H9 (cell line): Measurements from ENCODE around the gene TOX4. TPM values are rescaled to one million over a fixed set of nuclear protein-coding genes. Genes with fewer than 3 reads are reported as not detected.

Experiments
- DNase-seq: peaks from one replicate; pipeline ENCODE4 v3.0.0-alpha.2; 2017
- H2AFZ ChIP-seq: one replicate; pipeline ENCODE4 v1.6.1; 2013; ENCODE audit warnings: mild to moderate bottlenecking, low read length, control low read depth, moderate library complexity
- H2AK5ac ChIP-seq: 2 replicates; pipeline ENCODE4 v1.6.1; 2013; ENCODE audit warnings: low read length, control low read depth, mixed read lengths; ENCODE audit not compliant: insufficient read length
- H2BK120ac ChIP-seq: one replicate; pipeline ENCODE4 v1.6.1; 2013; ENCODE audit warnings: low read depth, mild to moderate bottlenecking, low read length, control low read depth, inconsistent platforms; ENCODE audit not compliant: poor library complexity, severe bottlenecking
- H2BK12ac ChIP-seq: 2 replicates; pipeline ENCODE4 v1.6.1; 2013; ENCODE audit warnings: low read length, control low read depth, mixed read lengths, low read depth; ENCODE audit not compliant: insufficient read length
- H2BK15ac ChIP-seq: 2 replicates; pipeline ENCODE4 v1.6.1; 2013; ENCODE audit warnings: low read depth, low read length, control low read depth
- H2BK20ac ChIP-seq: one replicate; pipeline ENCODE4 v1.6.1; 2013; ENCODE audit warnings: low read depth, mild to moderate bottlenecking, low read length, control low read depth, inconsistent platforms; ENCODE audit not compliant: poor library complexity, severe bottlenecking
- H2BK5ac ChIP-seq: 2 replicates; pipeline ENCODE4 v1.6.1; 2013; ENCODE audit warnings: low read length, control low read depth, mixed read lengths; ENCODE audit not compliant: insufficient read length
- H3K14ac ChIP-seq: 2 replicates; pipeline ENCODE4 v1.6.1; 2013; ENCODE audit warnings: low read length, control low read depth; ENCODE audit not compliant: insufficient read depth
- H3K18ac ChIP-seq: 2 replicates; pipeline ENCODE4 v1.6.1; 2013; ENCODE audit warnings: low read depth, mild to moderate bottlenecking, mixed read lengths, low read length, control low read depth; ENCODE audit not compliant: insufficient read length
- H3K23ac ChIP-seq: 2 replicates; pipeline ENCODE4 v1.6.1; 2013; ENCODE audit warnings: low read length, control low read depth, mixed read lengths, low read depth; ENCODE audit not compliant: insufficient read length
- H3K23me2 ChIP-seq: 2 replicates; pipeline ENCODE4 v1.6.1; 2013; ENCODE audit warnings: low read depth, mild to moderate bottlenecking, mixed read lengths, low read length, control low read depth; ENCODE audit not compliant: insufficient read length, poor library complexity, severe bottlenecking
- H3K27ac ChIP-seq: 2 replicates; pipeline ENCODE4 v1.5.1; 2013; ENCODE audit warnings: low read length, control low read depth, mixed read lengths, low read depth; ENCODE audit not compliant: insufficient read length
- H3K27me3 ChIP-seq: 2 replicates; pipeline ENCODE4 v1.6.1; 2013; ENCODE audit warnings: low read length, control low read depth, inconsistent platforms; ENCODE audit not compliant: insufficient read depth
- H3K4ac ChIP-seq: 2 replicates; pipeline ENCODE4 v1.6.1; 2013; ENCODE audit warnings: low read depth, mild to moderate bottlenecking, control low read depth, inconsistent platforms, low read length, moderate library complexity
- H3K4me1 ChIP-seq: 2 replicates; pipeline ENCODE4 v1.6.1; 2013; ENCODE audit warnings: low read length, control low read depth, inconsistent platforms; ENCODE audit not compliant: insufficient read depth
- H3K4me2 ChIP-seq: 2 replicates; pipeline ENCODE4 v1.6.1; 2013; ENCODE audit warnings: low read length, control low read depth, mixed read lengths; ENCODE audit not compliant: insufficient read length, insufficient read depth
- H3K56ac ChIP-seq: 2 replicates; pipeline ENCODE4 v1.6.1; 2013; ENCODE audit warnings: low read depth, mild to moderate bottlenecking, mixed read lengths, low read length, control low read depth; ENCODE audit not compliant: insufficient read length
- H3K79me1 ChIP-seq: 2 replicates; pipeline ENCODE4 v1.6.1; 2013; ENCODE audit warnings: low read depth, mild to moderate bottlenecking, moderate library complexity, low read length, control low read depth, inconsistent platforms; ENCODE audit not compliant: insufficient read depth, poor library complexity, severe bottlenecking
- H3K79me2 ChIP-seq: 2 replicates; pipeline ENCODE4 v1.6.1; 2013; ENCODE audit warnings: low read length, control low read depth, inconsistent platforms; ENCODE audit not compliant: insufficient read depth
- H3K9ac ChIP-seq: 2 replicates; pipeline ENCODE4 v1.6.1; 2013; ENCODE audit warnings: low read length, control low read depth, mixed read lengths; ENCODE audit not compliant: insufficient read length; ENCODE audit errors: extremely low read depth
- H3K9me3 ChIP-seq: one replicate; pipeline ENCODE4 v1.6.1; 2013; ENCODE audit warnings: low read depth, low read length, inconsistent platforms; ENCODE audit not compliant: control insufficient read depth
- H3T11ph ChIP-seq: one replicate; pipeline ENCODE4 v1.6.1; 2013; ENCODE audit warnings: mild to moderate bottlenecking, low read length, control low read depth, inconsistent platforms
- H4K20me1 ChIP-seq: one replicate; pipeline ENCODE4 v1.6.1; 2013; ENCODE audit not compliant: control insufficient read depth, insufficient read length, insufficient read depth
- H4K5ac ChIP-seq: 2 replicates; pipeline ENCODE4 v1.6.1; 2013; ENCODE audit warnings: low read depth, mild to moderate bottlenecking, mixed read lengths, low read length, control low read depth; ENCODE audit not compliant: insufficient read length
- H4K8ac ChIP-seq: replicated peaks from 2 replicates; pipeline ENCODE4 v1.6.1; 2013; ENCODE audit warnings: low read length, control low read depth, mixed read lengths, low read depth; ENCODE audit not compliant: insufficient read length
- H4K91ac ChIP-seq: 2 replicates; pipeline ENCODE4 v1.6.1; 2013; ENCODE audit warnings: low read depth, mild to moderate bottlenecking, moderate library complexity, mixed read lengths, low read length, control low read depth; ENCODE audit not compliant: insufficient read length
- H3K27ac Mint-ChIP-seq, 3 experiments: 2 replicates in 2 of 3; 3 replicates in 1 of 3; pipeline ENCODE4 v1.8.0; 2020 to 2021; ENCODE audit warnings: mixed read lengths in 3 of 3, mild to moderate bottlenecking in 1 of 3, moderate library complexity in 1 of 3
- H3K27me3 Mint-ChIP-seq: 2 replicates; pipeline ENCODE4 v1.8.0; 2021; ENCODE audit warnings: low read depth, mild to moderate bottlenecking, moderate library complexity, mixed read lengths
- H3K36me3 Mint-ChIP-seq, 3 experiments: 2 replicates in 2 of 3; 3 replicates in 1 of 3; pipeline ENCODE4 v1.8.0; 2020 to 2021; ENCODE audit warnings: low read depth in 3 of 3, mixed read lengths in 3 of 3; ENCODE audit not compliant: insufficient read depth in 1 of 3
- H3K4me1 Mint-ChIP-seq, 2 experiments: 2 replicates each; pipeline ENCODE4 v1.8.0; 2020; ENCODE audit warnings: mixed read lengths in 2 of 2
- H3K4me3 Mint-ChIP-seq, 2 experiments: 2 replicates in 1 of 2; 3 replicates in 1 of 2; pipeline ENCODE4 v1.8.0; 2020 to 2021; ENCODE audit warnings: mild to moderate bottlenecking in 2 of 2, mixed read lengths in 2 of 2, moderate library complexity in 1 of 2
- H3K9me3 Mint-ChIP-seq, 2 experiments: 2 replicates in 1 of 2; 3 replicates in 1 of 2; pipeline ENCODE4 v1.8.0; 2020; ENCODE audit warnings: mild to moderate bottlenecking in 2 of 2, mixed read lengths in 2 of 2, moderate library complexity in 1 of 2
- CTCF ChIP-seq: fragments of 200-600 bp; sonication (generic); conservative IDR thresholded peaks from 3 replicates; pipeline ENCODE4 v1.8.0; 2021; ENCODE audit warnings: antibody characterized with exemption, mild to moderate bottlenecking
- WGBS: extraction: QIAGEN DNeasy Blood & Tissue Kit; methylation state at CpG from one replicate; pipeline ENCODE4 v1.1.7; 2013; ENCODE audit warnings: missing lambda C conversion rate, low lambda C conversion rate, mixed read lengths; ENCODE audit not compliant: insufficient read length; ENCODE audit errors: extremely low coverage; 5-methylcytosine and 5-hydroxymethylcytosine counted together
- total RNA-seq: library from RNA; stranded (reverse); gene quantifications from 2 replicates; pipeline ENCODE4 v1.2.1, GENCODE V29; 2021

The TOX4 gene
- total RNA-seq, 1 experiment from 2014 or later: 64.7 TPM

- no peaks in the 10 kb centered on the region for H3K9me3 ChIP-seq
- H3K36me3 Mint-ChIP-seq: peaks cover 42 to 69% (median 59%) of the 10 kb centered on the region in 3 experiments; a peak in 6 of 7 replicates
- no peaks in the 10 kb centered on the region for H4K20me1 ChIP-seq
Observed at GRCh38 chr14:21431126-21431525, 45.9 kb upstream of the TOX4 start.

More at GRCh38 chr14:21431126-21431525, 45.9 kb upstream of the TOX4 start:
- peaks cover 11% of the 10 kb centered on the region; the same call in 1 of the 2 replicates for H3K79me2 ChIP-seq
- no peak overlapping the region for H3K56ac ChIP-seq
- Mint-ChIP-seq H3K4me3 (no peak overlapping the region), H3K27me3 (no peaks in the 10 kb centered on the region), H3K27ac (no peak overlapping the region), H3K4me1 (peaks cover 9 to 16% of the 10 kb centered on the region in 2 experiments), H3K9me3 (no peaks in the 10 kb centered on the region)
- no peak for TF ChIP-seq CTCF
- no peak overlapping the region for H4K8ac ChIP-seq
- no peaks in the 10 kb centered on the region for H3K4me1 ChIP-seq
- no peak overlapping the region for H4K91ac ChIP-seq
- H3K9ac ChIP-seq: no peak overlapping the region
- no peak overlapping the region for H2AK5ac ChIP-seq
- no peak overlapping the region for H2BK12ac ChIP-seq
- peaks cover 2% of the 10 kb centered on the region for H3K79me1 ChIP-seq
- no peaks in the 10 kb centered on the region for H3K23me2 ChIP-seq
- WGBS: no CpG with 5 or more reads among the region's 2 CpGs
- no peaks in the 10 kb centered on the region for H3K27me3 ChIP-seq
- H2BK15ac ChIP-seq: no peak overlapping the region
- DNase-seq: no peak
- H3K23ac ChIP-seq: no peak overlapping the region
- H2BK20ac ChIP-seq: no peak overlapping the region
- H3K14ac ChIP-seq: no peak overlapping the region
- H3K27ac ChIP-seq: no peak overlapping the region
- no peak overlapping the region for H2BK5ac ChIP-seq
- H4K5ac ChIP-seq: no peak overlapping the region
- no peak overlapping the region for H3K18ac ChIP-seq
- no peak overlapping the region for H3K4ac ChIP-seq
- H2AFZ ChIP-seq: no peak overlapping the region
- no peak overlapping the region for H2BK120ac ChIP-seq
- no peak overlapping the region for H3K4me2 ChIP-seq
- no peak overlapping the region for H3T11ph ChIP-seq
